GM20000 (cell line): ENCODE results near the gene YARS1.

Experiments
- DNase-seq: peaks from one replicate; pipeline ENCODE4 v3.0.0; 2012; ENCODE audit warnings: low spot score
- TF ChIP-seq, protein P1 (sequence below): IDR thresholded peaks from 2 replicates; pipeline ENCODE4 v1.5.1; 2012; ENCODE audit warnings: mild to moderate bottlenecking, control low read depth; ENCODE audit errors: extremely low read depth, missing control alignments

The YARS1 gene

DNA sequence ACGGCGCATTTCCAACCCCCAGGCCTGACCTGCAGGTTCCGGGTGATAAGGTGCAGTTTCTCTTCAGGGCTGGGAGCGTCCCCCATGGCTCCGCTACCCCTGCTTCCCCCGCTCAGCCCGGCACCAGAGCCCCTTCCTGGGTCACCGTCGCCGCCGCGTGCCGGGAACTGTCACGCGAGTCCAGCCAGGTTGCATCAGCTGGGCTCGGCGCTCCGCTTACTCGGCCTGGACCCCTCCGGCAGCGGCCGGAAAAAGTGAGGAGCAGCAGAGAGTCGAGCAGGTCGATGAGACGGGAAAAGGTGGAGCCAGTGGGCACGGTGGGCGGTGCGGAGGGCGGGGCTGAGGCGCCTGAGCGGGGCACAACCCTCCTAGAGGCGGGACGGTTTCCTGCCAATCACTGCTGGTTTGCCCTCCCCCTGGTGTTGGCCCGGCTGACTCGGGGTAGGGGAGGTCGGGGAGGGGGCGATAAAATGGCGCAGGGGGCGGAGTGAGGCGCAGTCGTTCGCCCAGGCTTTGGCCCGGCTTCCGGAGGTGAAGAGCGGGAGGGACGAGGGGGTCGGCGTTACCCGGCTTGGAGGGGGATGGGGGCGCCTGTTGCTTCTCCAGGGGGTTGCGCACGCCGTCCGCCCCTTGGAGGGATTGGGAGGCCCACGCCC lies at the start of gene YARS1, which contains the start of gene S100PBP:
Gene YARS1, minus strand, starts transcription at position 200 of the 656 bp plus-strand sequence. Its CDS starts 114 bp downstream, at position 86.
Gene S100PBP, plus strand, starts transcription at position 495 of the 656 bp plus-strand sequence. CDS start 8,447 bp downstream, outside the sequence.
- TF ChIP-seq, protein P1, sequence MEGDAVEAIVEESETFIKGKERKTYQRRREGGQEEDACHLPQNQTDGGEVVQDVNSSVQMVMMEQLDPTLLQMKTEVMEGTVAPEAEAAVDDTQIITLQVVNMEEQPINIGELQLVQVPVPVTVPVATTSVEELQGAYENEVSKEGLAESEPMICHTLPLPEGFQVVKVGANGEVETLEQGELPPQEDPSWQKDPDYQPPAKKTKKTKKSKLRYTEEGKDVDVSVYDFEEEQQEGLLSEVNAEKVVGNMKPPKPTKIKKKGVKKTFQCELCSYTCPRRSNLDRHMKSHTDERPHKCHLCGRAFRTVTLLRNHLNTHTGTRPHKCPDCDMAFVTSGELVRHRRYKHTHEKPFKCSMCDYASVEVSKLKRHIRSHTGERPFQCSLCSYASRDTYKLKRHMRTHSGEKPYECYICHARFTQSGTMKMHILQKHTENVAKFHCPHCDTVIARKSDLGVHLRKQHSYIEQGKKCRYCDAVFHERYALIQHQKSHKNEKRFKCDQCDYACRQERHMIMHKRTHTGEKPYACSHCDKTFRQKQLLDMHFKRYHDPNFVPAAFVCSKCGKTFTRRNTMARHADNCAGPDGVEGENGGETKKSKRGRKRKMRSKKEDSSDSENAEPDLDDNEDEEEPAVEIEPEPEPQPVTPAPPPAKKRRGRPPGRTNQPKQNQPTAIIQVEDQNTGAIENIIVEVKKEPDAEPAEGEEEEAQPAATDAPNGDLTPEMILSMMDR = no peak
- peak; percentile 97 for DNase-seq

GRCh38 chr1:32865639-32866405 lies 48.7 kb upstream of the YARS1 start:
- DNase-seq = no peak

GRCh38 chr1:32864375-32865019 lies 47.3 kb upstream of the YARS1 start:
- TF ChIP-seq, protein P1 = no peak

More at GRCh38 chr1:32865639-32866405, 48.7 kb upstream of the YARS1 start:
- TF ChIP-seq, protein P1 = no peak

GRCh38 chr1:32863881-32864245 lies 46.7 kb upstream of the YARS1 start:
- DNase-seq = no peak
- TF ChIP-seq, protein P1 = no peak

More at GRCh38 chr1:32864375-32865019, 47.3 kb upstream of the YARS1 start:
- no peak for DNase-seq

DNA sequence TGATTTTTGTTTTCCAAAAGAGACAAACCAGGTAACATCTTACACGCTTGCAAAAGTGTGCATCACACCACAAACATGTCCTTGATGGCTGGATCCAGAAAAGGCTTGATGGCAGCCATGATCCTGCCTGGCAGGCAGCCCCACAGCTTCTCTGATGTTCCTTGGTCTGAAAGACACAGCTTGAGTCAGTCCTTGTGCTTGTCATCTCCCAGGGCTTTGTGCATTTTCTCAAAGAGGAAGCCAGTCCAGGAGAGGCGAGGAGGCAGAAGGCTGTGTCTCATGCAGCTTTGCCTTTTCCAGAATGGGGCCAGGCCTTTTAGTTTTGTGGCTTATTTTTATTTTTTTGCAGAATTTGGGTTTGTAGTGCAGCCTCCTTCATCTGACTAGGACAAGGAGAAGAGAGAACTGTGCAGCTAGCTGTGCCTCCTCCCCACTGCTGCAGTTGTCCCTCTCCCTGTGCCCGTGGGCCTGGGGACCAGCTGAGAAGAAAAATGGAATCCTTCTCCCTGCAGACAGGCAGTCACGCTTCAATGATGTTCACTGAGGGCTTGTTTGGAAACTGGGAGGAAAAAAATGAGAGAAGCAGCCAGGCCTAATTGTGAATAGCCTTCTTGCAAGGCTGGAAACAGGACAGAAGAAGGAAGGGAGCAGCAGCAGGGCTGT lies 46.2 kb upstream of the YARS1 start:
- TF ChIP-seq, protein P1 = no peak
- no peak for DNase-seq

- TF ChIP-seq, protein P1 = no peak
- no peak for DNase-seq
Measured at GRCh38 chr1:32861904-32862695, 44.9 kb upstream of the YARS1 start.
